HTERT RPE-1 (cell line): ENCODE measurements around the gene GCN1.

Source experiments
- in situ Hi-C: fragments of 300-500 bp; cut with MboI; formaldehyde crosslinking; loops from 4 replicates; pipeline ENCODE4 v1.14.3; 2020; ENCODE audit warnings: low sequenced_read_pairs

GCN1 gene

GRCh38 chr12:120183211-120183631 lies 11.3 kb downstream of the GCN1 start:
- in situ Hi-C loops = no loop called here

DNA sequence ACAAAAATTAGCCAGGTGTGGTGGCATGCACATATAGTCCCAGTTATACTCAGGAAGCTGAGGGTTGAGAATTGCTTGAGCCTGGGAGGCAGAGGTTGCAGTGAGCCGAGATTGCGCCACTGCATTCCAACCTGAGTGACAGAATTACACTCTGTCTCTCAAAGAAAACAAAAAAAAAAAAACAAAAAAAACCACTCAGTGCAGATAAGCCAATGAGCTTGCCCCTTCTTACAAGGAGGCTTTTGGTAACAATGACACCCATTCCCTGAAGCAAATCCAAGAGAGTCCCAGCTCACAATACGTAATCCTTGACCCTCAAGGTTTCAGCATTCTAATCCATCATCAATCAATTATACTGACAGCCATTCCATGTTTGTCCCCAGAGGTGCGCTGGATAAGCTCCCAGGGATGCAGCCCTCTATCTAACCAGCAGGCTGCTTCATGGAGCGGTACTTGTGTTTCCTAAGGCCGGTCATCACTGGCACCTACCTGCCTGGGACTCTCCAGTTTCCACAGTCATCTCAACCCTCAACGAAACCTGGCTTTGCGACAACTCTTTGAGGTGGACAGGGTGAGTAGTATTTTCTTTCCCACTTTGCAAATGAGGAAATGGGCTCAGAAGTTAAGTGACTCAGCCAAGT lies 12.4 kb downstream of the GCN1 start:
- in situ Hi-C loops = no loop called here

- in situ Hi-C loops = no loop called here
Measured at GRCh38 chr12:120180975-120181374, 13.5 kb downstream of the GCN1 start.

- in situ Hi-C loops = no loop called here
Measured at GRCh38 chr12:120175537-120175936, 19.0 kb downstream of the GCN1 start.

- in situ Hi-C loops = no loop called here
Measured at GRCh38 chr12:120175062-120175461, 19.5 kb downstream of the GCN1 start.

DNA sequence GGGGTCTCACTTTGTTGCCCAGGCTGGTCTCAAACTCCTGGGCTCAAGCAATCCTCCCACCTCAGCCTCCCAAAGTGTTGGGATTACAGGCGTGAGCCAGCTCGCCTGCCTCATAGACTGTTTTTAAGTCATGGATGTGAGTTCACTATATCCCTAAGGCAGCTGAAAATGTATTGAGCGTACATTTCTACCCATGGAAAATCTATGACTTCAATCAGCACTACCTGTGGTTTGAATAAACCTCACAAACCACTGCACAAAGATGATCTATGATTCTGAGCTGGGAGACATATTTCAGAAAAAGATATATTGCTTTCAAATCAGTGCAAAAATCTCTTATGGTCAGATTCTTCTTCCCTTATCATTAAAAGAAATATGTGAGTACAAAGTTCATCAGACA lies 22.5 kb downstream of the GCN1 start:
- in situ Hi-C loops = no loop called here

DNA sequence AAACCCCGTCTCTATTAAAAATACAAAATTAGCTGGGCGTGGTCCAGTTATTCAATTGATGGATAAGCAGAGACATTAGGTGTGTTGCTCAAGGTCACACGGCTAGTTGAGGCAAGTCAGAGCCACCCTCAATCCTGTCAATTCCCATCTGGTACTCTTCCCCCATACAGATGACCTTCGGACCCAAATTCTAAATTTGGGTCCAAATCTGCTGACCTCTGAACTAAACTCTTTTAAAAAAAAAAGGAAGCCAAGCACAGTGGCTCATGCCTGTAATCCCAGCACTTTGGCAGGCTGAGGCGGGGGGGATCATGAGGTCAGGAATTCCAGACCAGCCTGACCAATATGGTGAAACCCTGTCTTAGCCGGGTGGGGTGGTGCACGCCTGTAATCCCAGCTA lies 23.9 kb downstream of the GCN1 start:
- in situ Hi-C loops = no loop called here

DNA sequence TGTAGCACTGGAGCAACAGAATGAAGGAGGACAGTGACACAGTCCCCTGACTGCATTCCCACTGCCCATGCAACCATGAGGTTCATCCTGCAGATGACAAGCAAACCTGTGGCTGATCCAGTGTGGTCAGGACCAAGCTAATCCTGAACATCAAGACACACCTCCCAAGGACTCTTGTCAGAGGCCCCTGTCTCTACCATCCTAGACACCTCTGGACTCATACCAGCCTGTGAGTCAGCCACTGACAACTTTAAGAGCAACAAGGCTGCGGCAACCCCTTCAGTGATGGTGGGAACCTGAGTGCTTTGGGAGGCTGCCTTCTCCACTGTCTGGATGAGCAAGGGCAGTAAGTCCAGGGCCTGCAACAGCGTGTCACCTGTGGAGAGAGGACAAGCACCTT lies 24.6 kb downstream of the GCN1 start:
- in situ Hi-C loops = no loop called here

DNA sequence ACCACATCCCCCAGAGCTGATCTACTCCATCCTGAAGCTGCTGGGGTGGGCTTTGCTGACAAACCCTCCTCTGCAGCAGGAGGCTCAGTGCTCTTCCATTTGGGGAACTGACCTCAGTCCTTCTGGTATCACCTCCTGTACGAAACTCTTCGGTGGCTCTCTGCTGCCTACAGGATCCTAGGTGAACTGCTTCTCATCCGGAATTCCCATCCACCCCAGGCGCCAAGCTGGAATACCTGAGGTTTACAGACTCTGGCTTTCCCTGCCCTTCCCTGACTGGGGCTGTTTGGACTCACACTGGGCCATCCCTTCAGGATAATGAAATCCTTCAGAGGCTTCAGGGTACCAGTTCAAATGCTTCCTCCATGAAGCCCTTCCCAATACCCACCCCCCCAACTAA lies 26.2 kb downstream of the GCN1 start:
- in situ Hi-C loops = no loop called here

- in situ Hi-C loops = no loop called here
Measured at GRCh38 chr12:120167529-120168095, 26.9 kb downstream of the GCN1 start.

GRCh38 chr12:120164293-120164692 lies 30.2 kb downstream of the GCN1 start:
- in situ Hi-C loops = no loop called here

DNA sequence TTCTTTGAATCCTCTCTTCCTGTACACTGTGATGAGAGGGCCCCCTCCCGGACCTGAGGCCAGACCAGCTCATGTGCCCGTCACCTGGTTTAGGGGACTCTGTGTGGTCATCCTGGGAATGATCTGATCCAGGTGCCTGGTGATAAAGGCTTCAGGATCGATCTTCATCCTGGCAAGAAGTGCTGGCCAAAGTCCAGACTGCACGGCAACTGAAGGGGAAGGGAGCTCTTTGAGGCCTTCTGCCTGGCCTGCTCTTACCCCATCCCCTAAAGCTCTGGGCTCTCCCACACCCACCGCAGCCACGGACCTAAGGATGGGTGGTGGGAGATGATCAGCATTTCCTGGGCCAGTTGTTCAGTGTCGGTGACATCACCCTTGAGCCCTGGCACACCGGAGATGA lies 31.8 kb downstream of the GCN1 start:
- in situ Hi-C loops = no loop called here

DNA sequence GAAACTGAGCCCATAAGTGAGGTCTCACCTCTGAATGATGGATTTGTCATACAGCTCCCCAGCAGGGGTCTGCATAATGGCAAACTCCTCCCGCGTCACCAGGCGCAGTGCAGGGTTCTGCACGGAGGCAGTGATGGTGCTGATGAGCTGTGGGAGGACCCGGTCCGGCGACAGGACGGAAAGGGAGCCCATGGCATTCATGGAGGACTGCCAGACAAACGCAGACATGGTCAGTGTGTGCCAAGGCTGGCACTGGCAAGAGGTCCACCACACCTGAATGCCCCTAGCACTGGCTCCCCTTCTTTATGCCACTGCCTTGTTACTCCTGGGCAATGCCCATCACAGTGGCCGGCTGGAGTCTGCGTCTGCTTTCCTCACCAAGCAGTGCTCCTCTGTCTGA lies 32.7 kb downstream of the GCN1 start:
- in situ Hi-C loops = no loop called here

GRCh38 chr12:120159509-120160237 lies 34.8 kb downstream of the GCN1 start:
- in situ Hi-C loops = no loop called here

GRCh38 chr12:120158351-120158750 lies 36.2 kb downstream of the GCN1 start:
- in situ Hi-C loops = no loop called here

GRCh38 chr12:120157678-120158077 lies 36.8 kb downstream of the GCN1 start:
- in situ Hi-C loops = no loop called here

DNA sequence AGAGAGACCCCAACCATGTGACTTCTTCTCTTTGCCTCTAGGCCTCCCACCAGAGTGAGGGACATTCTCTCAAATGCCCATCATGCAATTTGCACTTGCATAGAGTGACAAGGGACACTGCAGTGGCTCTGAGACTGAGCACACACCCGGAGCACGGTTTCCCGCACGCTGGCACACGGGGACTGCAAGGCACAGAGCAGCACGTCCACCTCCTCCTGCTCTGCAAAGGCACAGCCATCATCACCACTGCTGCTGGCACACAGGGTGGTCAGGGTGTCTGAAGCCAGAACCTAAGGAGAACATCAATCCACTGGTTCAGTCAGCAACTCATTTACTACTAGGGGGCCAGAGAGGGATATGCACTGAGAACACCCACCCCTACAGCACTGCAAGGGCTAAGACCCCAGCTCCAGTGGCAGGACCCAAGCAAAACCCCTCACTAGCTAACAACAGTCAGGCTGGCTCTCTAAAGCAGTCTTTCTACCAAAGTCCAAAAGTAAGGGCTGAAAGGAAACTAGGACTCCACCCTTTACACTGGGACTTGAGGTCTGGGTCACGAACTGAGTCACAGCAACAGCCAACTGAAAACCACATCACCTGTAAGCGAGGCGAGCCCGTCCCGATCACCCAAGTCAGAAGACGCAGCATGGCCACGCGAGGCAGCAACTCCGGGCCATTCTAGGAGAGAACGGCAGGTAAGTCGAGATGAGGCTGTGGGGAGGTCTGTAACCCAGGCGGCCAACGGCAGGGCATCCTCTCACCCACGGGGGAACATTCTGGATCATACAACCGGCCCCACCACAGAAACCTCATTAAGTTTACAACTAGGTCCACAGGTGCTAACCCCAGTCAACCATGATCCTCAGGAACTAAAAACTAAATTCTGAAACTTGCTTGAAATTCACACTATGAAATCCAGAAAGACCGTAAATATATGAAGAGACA lies 37.9 kb downstream of the GCN1 start:
- in situ Hi-C loops = no loop called here

- in situ Hi-C loops = no loop called here
Measured at GRCh38 chr12:120155072-120155471, 39.4 kb downstream of the GCN1 start.

- in situ Hi-C loops = no loop called here
Measured at GRCh38 chr12:120150919-120151525, 43.5 kb downstream of the GCN1 start.

DNA sequence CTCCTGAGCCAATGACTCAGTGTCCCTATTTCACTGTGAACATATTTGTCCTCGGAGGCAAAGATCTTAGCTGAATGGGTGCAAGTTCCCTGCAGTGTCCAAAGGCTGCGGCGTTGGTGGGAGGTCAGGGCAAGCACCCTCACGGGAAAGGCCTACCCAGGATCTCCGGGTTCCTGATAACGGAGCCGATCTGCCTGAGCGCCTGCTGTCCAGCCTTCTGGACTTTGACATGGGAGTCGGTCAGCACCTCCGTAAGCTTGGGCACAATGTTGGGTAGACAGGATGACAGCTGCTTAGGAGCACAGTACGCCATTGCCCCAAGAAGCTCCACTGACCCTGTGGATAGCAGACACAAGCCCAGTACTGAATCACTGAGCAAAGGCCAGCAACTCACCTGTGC lies 46.5 kb downstream of the GCN1 start:
- in situ Hi-C loops = no loop called here

- in situ Hi-C loops = no loop called here
Measured at GRCh38 chr12:120145164-120145563, 49.4 kb downstream of the GCN1 start.
